Liver (tissue), 9 donors: ENCODE data around the gene IQCE. TPM values are rescaled to one million over a fixed set of nuclear protein-coding genes. Genes with fewer than 3 reads are reported as not detected.

Experiments used
- DNase-seq: peaks from one replicate; pipeline ENCODE4 v3.0.0-alpha.2; 2017; ENCODE audit warnings: low spot score
- H3K27ac ChIP-seq, 2 donors: one replicate each; pipeline ENCODE4 v1.7.0; 2013; ENCODE audit warnings: inconsistent platforms in 2 of 2, low read length in 2 of 2, control low read depth in 1 of 2, low read depth in 1 of 2, mild to moderate bottlenecking in 1 of 2
- H3K27me3 ChIP-seq, 4 donors: one replicate each; pipeline versions ENCODE4 v1.6.1 to v1.7.0; 2013; ENCODE audit warnings: low read length in 3 of 4, inconsistent platforms in 1 of 4, mild to moderate bottlenecking in 1 of 4, moderate library complexity in 1 of 4; ENCODE audit not compliant: control insufficient read depth in 4 of 4, insufficient read depth in 4 of 4
- H3K36me3 ChIP-seq, 4 donors: one replicate each; pipeline versions ENCODE4 v1.6.1 to v1.7.0; 2013; ENCODE audit warnings: low read length in 3 of 4, mild to moderate bottlenecking in 3 of 4, low read depth in 1 of 4, moderate library complexity in 1 of 4; ENCODE audit not compliant: control insufficient read depth in 4 of 4, insufficient read depth in 3 of 4
- H3K4me1 ChIP-seq, 4 donors: one replicate each; pipeline versions ENCODE4 v1.6.1 to v1.7.0; 2013; ENCODE audit warnings: low read length in 3 of 4, mild to moderate bottlenecking in 3 of 4, moderate library complexity in 1 of 4; ENCODE audit not compliant: control insufficient read depth in 4 of 4, insufficient read depth in 4 of 4
- H3K4me3 ChIP-seq, 3 donors: one replicate each; pipeline versions ENCODE4 v1.6.1 to v1.7.0; 2013; ENCODE audit warnings: low read length in 3 of 3, control low read depth in 1 of 3, low read depth in 1 of 3, mild to moderate bottlenecking in 1 of 3
- H3K9ac ChIP-seq, 2 donors: one replicate each; pipeline ENCODE4 v1.7.0; 2013; ENCODE audit warnings: low read length in 2 of 2, mild to moderate bottlenecking in 2 of 2, moderate library complexity in 2 of 2, control low read depth in 1 of 2, low read depth in 1 of 2
- H3K9me3 ChIP-seq, 4 donors: one replicate each; pipeline versions ENCODE4 v1.6.1 to v1.7.0; 2013; ENCODE audit warnings: low read length in 3 of 4; ENCODE audit not compliant: control insufficient read depth in 4 of 4
- EGR1 ChIP-seq, 2 donors: IDR thresholded peaks; 2 replicates each; pipeline ENCODE4 v1.6.1; 2016 to 2018; ENCODE audit warnings: antibody characterized with exemption in 2 of 2, low read depth in 2 of 2
- FOXA1 ChIP-seq: IDR thresholded peaks from 2 replicates; pipeline ENCODE4 v1.6.1; 2016; ENCODE audit warnings: antibody characterized with exemption
- FOXA2 ChIP-seq: IDR thresholded peaks from 2 replicates; pipeline ENCODE4 v1.6.1; 2016; ENCODE audit warnings: antibody characterized with exemption
- GABPA ChIP-seq, 2 donors: IDR thresholded peaks in 1 of 2; conservative IDR thresholded peaks in 1 of 2; 2 replicates each; pipeline ENCODE4 v1.6.1; 2016; ENCODE audit warnings: antibody characterized with exemption in 2 of 2, mild to moderate bottlenecking in 1 of 2, moderate library complexity in 1 of 2
- HNF4A ChIP-seq, 2 donors: conservative IDR thresholded peaks; 2 replicates each; pipeline ENCODE4 v1.6.1; 2016; ENCODE audit warnings: antibody characterized with exemption in 2 of 2, mild to moderate bottlenecking in 2 of 2
- HNF4G ChIP-seq: IDR thresholded peaks from 2 replicates; pipeline ENCODE4 v1.6.1; 2016; ENCODE audit warnings: antibody characterized with exemption
- JUND ChIP-seq, 2 donors: IDR thresholded peaks; 2 replicates each; pipeline ENCODE4 v1.6.1; 2016; ENCODE audit warnings: antibody characterized with exemption in 2 of 2
- RXRA ChIP-seq, 2 donors: IDR thresholded peaks; 2 replicates each; pipeline ENCODE4 v1.6.1; 2017 to 2018; ENCODE audit warnings: antibody characterized with exemption in 2 of 2, mild to moderate bottlenecking in 1 of 2
- TAF1 ChIP-seq: conservative IDR thresholded peaks from 2 replicates; pipeline ENCODE4 v1.6.1; 2016; ENCODE audit warnings: antibody characterized with exemption, mild to moderate bottlenecking
- YY1 ChIP-seq: IDR thresholded peaks from 2 replicates; pipeline ENCODE4 v1.6.1; 2016; ENCODE audit warnings: antibody characterized with exemption, mild to moderate bottlenecking
- whole genome bisulfite sequencing: extraction: QIAGEN DNeasy Blood & Tissue Kit; methylation state at CpG from one replicate; pipeline ENCODE4 v1.1.7; 2013; 5-methylcytosine and 5-hydroxymethylcytosine counted together
- polyA plus RNA-seq, 2 donors: library from polyadenylated mRNA; stranded (reverse) in 1 of 2; unstranded in 1 of 2; fragments of 200-250 nt in 1 of 2; fragments of >200 nt in 1 of 2; fragmentation: Nextera tagmentation in 1 of 2; extraction: Ambion mirVana in 1 of 2; gene quantifications; one replicate each; pipeline versions ENCODE4 v1.2.1 to v1.2.3, GENCODE V29; 2013 to 2015
- total RNA-seq, 2 donors: library from RNA; depleted of rRNA; stranded (reverse); fragments of >200 nt; gene quantifications; one replicate each; pipeline ENCODE4 v1.2.3, GENCODE V29; 2014
- TF ChIP-seq, protein P1 (sequence below): IDR thresholded peaks from 2 replicates; pipeline ENCODE4 v1.6.1; 2016; ENCODE audit warnings: antibody characterized with exemption
- TF ChIP-seq, protein P2 (sequence below): fragments of 150-350 bp; IDR thresholded peaks from 2 replicates; pipeline ENCODE4 v1.5.1; 2017; ENCODE audit warnings: improper control_type of control experiment, low read depth, low read length; ENCODE audit not compliant: missing input control
- TF ChIP-seq, protein P3 (sequence below): IDR thresholded peaks from 2 replicates; pipeline ENCODE4 v1.6.1; 2016; ENCODE audit warnings: antibody characterized with exemption
- donor health status: healthy.
- donor health status: healthy.
- donor health status: healthy.
- donor health status: healthy.
- donor health status: healthy.

Gene IQCE
- total and polyA plus RNA-seq, 4 donors: 2.1 to 5.9 (median 3.6) TPM

DNA sequence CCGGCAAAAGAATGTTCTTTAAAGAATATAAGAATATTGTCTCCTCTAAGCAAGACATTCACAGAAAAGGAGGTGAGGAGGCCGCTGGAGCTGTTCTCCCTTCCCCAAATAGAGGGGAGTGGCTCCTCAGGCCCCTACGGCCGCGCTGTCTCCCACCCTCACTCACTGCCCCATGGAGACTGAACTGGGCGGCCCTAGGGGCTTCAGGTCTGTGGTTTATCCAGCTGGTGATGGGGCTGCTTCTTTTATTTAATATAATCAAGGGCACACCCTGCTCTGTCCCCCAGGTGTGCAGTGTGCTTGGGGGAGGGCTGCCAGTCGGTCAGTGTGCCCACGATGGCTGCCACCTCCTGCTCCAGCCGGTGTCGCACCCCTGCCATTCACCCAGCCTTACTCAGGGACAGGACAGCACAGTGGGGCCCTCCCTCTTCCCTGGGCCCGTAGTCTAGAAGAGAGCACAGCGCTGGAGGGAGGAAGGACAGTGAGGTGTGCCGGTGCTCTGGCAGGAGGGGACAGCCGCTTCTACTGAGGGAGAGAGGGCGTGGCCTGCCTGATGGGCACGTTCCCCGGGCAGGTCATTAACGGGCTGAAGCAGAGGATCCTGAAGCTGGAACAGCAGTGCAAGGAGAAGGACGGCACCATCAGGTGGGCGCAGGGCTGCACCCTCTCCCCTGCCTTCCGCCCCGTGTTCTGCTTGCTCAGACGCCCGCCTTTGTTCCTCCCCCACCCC is 23.4 kb downstream of the IQCE start:
- Histone ChIP-seq H3K4me3 (no peak overlapping the region), H3K4me1 (no peaks in the 10 kb centered on the region), H3K27ac (no peak overlapping the region), H3K36me3 (peaks cover 2 to 7% (median 5%) of the 10 kb centered on the region in 4 donors), H3K27me3 (no peaks in the 10 kb centered on the region), H3K9me3 (no peaks in the 10 kb centered on the region), H3K9ac (no peak overlapping the region)
- 92% methylated on average over 24 of the region's 24 CpGs for WGBS
- no peak for DNase-seq
- TF ChIP-seq TAF1 (no peak), HNF4A (conservative IDR thresholded peaks at IDR 0.05) (no peak), HNF4G (no peak), JUND (IDR thresholded peaks at IDR 0.05) (no peak)
- TF ChIP-seq, protein P1, sequence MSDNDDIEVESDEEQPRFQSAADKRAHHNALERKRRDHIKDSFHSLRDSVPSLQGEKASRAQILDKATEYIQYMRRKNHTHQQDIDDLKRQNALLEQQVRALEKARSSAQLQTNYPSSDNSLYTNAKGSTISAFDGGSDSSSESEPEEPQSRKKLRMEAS: no peak

DNA sequence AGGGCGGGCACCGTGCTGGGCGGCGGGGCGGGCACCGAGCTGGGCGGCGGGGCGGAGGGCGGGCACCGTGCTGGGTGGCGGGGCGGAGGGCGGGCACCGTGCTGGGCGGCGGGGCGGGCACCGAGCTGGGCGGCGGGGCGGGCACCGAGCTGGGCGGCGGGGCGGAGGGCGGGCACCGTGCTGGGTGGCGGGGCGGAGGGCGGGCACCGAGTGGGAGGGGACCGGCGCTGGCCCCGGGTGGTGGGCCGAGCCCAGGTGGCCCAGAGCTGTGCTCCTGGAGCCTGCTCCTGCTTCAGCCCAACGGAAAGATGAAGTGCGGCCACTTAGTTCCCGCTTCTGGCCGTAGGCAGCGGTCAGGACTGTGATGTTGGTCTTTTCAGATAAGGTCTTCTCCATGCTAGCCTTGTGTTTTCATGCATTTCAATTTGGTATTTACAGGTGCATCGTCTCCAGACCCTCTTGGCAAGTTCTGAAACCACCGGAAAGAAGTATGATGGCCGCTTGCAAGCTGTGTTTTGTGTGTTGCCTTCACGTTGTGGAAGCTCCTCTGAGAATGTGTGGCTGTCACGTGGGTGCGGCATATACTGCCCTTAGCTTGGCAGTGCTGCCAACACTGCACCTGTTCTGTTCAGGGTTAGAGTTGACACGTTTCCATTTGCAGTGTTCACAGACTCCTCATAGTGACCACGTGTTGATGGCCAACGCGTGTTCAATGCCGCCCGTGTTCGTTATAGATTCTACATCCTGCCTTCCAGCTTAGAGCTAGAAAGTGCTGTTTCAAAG is 25.2 kb downstream of the IQCE start:
- Histone ChIP-seq H3K27me3 (no peaks in the 10 kb centered on the region), H3K9me3 (no peaks in the 10 kb centered on the region), H3K4me3 (no peak overlapping the region), H3K4me1 (no peaks in the 10 kb centered on the region), H3K9ac (no peak overlapping the region), H3K27ac (no peak overlapping the region), H3K36me3 (peaks cover 2 to 7% (median 5%) of the 10 kb centered on the region in 4 donors)
- no peak for TF ChIP-seq FOXA2
- TF ChIP-seq, protein P1: no peak
- TF ChIP-seq HNF4A (conservative IDR thresholded peaks at IDR 0.05): no peak
- DNase-seq: no peak
- WGBS: 97% methylated on average over 47 of the region's 54 CpGs

DNA sequence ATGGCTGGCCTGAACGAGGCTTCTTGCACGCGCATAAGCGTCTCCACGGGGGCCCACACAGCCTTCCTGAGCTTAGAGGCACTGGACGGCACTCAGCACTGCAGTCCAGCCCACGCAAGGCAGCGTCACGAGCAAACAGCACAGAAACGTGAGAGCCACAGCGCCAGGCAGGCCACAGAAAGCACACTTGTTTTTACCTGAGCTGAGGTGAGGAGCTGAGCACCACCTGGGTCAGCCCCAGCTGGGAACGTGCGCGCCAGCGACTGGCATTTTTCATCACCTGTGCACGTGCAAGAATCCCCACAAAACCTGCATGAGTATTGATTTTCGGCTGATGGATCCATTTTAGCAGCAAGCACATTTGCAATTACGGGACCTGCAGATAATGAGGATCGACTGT is 26.7 kb downstream of the IQCE start:
- no peaks in the 10 kb centered on the region for H3K9me3 ChIP-seq
- H3K27ac ChIP-seq: no peak overlapping the region
- no peaks in the 10 kb centered on the region for H3K4me1 ChIP-seq
- 91% methylated on average over 19 of the region's 19 CpGs for WGBS
- H3K9ac ChIP-seq: no peak overlapping the region
- peaks cover 2 to 7% (median 5%) of the 10 kb centered on the region in 4 donors for H3K36me3 ChIP-seq
- H3K4me3 ChIP-seq: no peak overlapping the region
- H3K27me3 ChIP-seq: no peaks in the 10 kb centered on the region
- no peak for DNase-seq
- TF ChIP-seq, protein P2, sequence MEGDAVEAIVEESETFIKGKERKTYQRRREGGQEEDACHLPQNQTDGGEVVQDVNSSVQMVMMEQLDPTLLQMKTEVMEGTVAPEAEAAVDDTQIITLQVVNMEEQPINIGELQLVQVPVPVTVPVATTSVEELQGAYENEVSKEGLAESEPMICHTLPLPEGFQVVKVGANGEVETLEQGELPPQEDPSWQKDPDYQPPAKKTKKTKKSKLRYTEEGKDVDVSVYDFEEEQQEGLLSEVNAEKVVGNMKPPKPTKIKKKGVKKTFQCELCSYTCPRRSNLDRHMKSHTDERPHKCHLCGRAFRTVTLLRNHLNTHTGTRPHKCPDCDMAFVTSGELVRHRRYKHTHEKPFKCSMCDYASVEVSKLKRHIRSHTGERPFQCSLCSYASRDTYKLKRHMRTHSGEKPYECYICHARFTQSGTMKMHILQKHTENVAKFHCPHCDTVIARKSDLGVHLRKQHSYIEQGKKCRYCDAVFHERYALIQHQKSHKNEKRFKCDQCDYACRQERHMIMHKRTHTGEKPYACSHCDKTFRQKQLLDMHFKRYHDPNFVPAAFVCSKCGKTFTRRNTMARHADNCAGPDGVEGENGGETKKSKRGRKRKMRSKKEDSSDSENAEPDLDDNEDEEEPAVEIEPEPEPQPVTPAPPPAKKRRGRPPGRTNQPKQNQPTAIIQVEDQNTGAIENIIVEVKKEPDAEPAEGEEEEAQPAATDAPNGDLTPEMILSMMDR: no peak
- TF ChIP-seq, protein P3, sequence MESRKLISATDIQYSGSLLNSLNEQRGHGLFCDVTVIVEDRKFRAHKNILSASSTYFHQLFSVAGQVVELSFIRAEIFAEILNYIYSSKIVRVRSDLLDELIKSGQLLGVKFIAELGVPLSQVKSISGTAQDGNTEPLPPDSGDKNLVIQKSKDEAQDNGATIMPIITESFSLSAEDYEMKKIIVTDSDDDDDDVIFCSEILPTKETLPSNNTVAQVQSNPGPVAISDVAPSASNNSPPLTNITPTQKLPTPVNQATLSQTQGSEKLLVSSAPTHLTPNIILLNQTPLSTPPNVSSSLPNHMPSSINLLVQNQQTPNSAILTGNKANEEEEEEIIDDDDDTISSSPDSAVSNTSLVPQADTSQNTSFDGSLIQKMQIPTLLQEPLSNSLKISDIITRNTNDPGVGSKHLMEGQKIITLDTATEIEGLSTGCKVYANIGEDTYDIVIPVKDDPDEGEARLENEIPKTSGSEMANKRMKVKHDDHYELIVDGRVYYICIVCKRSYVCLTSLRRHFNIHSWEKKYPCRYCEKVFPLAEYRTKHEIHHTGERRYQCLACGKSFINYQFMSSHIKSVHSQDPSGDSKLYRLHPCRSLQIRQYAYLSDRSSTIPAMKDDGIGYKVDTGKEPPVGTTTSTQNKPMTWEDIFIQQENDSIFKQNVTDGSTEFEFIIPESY: no peak
- TF ChIP-seq HNF4G (no peak), GABPA (IDR thresholded peaks at IDR 0.05 in 1 of 2, conservative IDR thresholded peaks at IDR 0.05 in 1 of 2) (no peak), YY1 (no peak), RXRA (IDR thresholded peaks at IDR 0.05) (no peak), TAF1 (no peak), FOXA2 (no peak), FOXA1 (no peak), EGR1 (IDR thresholded peaks at IDR 0.05; ENCODE audit: low read depth in 2 of 2) (no peak)
- TF ChIP-seq, protein P1: no peak
